Measurements from ENCODE around the gene MESP1. TPM values are rescaled to one million over a fixed set of nuclear protein-coding genes. Genes with fewer than 3 reads are reported as not detected.

MESP1 gene
- total and polyA plus RNA-seq, 10 of the 15 experiments (the other 5 are each of a cell fraction or from before 2014, with no cell fraction given) = 0.04 to 1.1 (median 0.57) TPM; not detected in 2

- ChIA-PET RAD21 (ENCODE audit: unreplicated experiment) (no interaction called here), SMC1A (ENCODE audit: uncharacterized antibody, unreplicated experiment) (no interaction called here), POLR2A (no interaction called here), CTCF (interaction anchor here (1.2 to 4.2 kb wide), 4 partner anchors 9 to 126 kb away, joined by 3 to 32 read pairs (median 8); no protein-coding TSS in a partner anchor)
- Histone ChIP-seq H3K27me3 (replicated peaks in 1 of 2; ENCODE audit: control insufficient read depth in 2 of 2, insufficient read depth in 2 of 2, low read length in 1 of 2) (peaks cover 0 to 4% of the 10 kb centered on the region in 2 experiments; a peak in 2 of 4 replicates), H3K4me1 (ENCODE audit: control insufficient read depth, insufficient read depth, low read length) (peaks cover 9% of the 10 kb centered on the region), H3K36me3 (ENCODE audit: control insufficient read depth in 2 of 2, insufficient read depth in 2 of 2, low read length in 1 of 2) (no peaks in the 10 kb centered on the region), H3K9me3 (replicated peaks; ENCODE audit: control insufficient read depth, insufficient read depth, low read length) (no peaks in the 10 kb centered on the region), H3K4me2 (ENCODE audit: control insufficient read depth, insufficient read depth) (peak overlapping the region; percentile 90; the same call in 1 of the 2 replicates), H3K27ac (ENCODE audit: control insufficient read depth, insufficient read depth) (no peak overlapping the region), H3K4me3 (no peak overlapping the region), H2AFZ (ENCODE audit: control insufficient read depth, low read depth, low read length) (no peak overlapping the region), H4K20me1 (ENCODE audit: control insufficient read depth, insufficient read depth) (no peaks in the 10 kb centered on the region), H3K9ac (ENCODE audit: control insufficient read depth, insufficient read depth, low read length) (no peak overlapping the region), H3K79me2 (ENCODE audit: control insufficient read depth, insufficient read depth, low read length) (no peaks in the 10 kb centered on the region)
- in situ Hi-C loops (cut with MboI) (no loop called here), intact Hi-C loops (cut with micrococcal nuclease; ENCODE audit: unreplicated experiment) (no loop called here)
- TF ChIP-seq CREM (IDR thresholded peaks at IDR 0.05; ENCODE audit: low read depth) (no peak), SMARCA5 (IDR thresholded peaks at IDR 0.05) (no peak), RB1 (IDR thresholded peaks at IDR 0.05; ENCODE audit: borderline replicate concordance) (no peak), EGR1 (IDR thresholded peaks at IDR 0.05; ENCODE audit: borderline replicate concordance in 1 of 2, low read depth in 2 of 2, low read length in 2 of 2) (no peak), NR2C1 (IDR thresholded peaks at IDR 0.05) (no peak), ETV6 (conservative IDR thresholded peaks at IDR 0.05 in 1 of 2, IDR thresholded peaks at IDR 0.05 in 1 of 2; ENCODE audit: borderline replicate concordance in 1 of 2, low read depth in 1 of 2) (no peak), BHLHE40 (IDR thresholded peaks at IDR 0.05; ENCODE audit: borderline replicate concordance in 1 of 2, low read depth in 2 of 2, low read length in 1 of 2) (no peak), CTCF (IDR thresholded peaks at IDR 0.05 in 2 of 3, conservative IDR thresholded peaks at IDR 0.05 in 1 of 3; ENCODE audit: control insufficient read depth in 2 of 3, extremely low read depth in 1 of 3, insufficient read depth in 1 of 3, low read depth in 3 of 3, low read length in 3 of 3) (no peak), RUNX3 (IDR thresholded peaks at IDR 0.05; ENCODE audit: low read length) (no peak), IRF3 (IDR thresholded peaks at IDR 0.05) (no peak), STAT1 (conservative IDR thresholded peaks at IDR 0.05) (no peak), WRNIP1 (IDR thresholded peaks at IDR 0.05; ENCODE audit: borderline replicate concordance, low read depth, low read length) (no peak), BACH1 (IDR thresholded peaks at IDR 0.05; ENCODE audit: borderline replicate concordance) (no peak), ZNF274 (IDR thresholded peaks at IDR 0.05; ENCODE audit: insufficient read depth, insufficient read length) (no peak), CBX3 (IDR thresholded peaks at IDR 0.05; ENCODE audit: borderline replicate concordance, low read depth) (no peak), NR2F1 (conservative IDR thresholded peaks at IDR 0.05) (no peak), ZBTB4 (CRISPR knock-in tag; IDR thresholded peaks at IDR 0.05) (no peak), CHD4 (IDR thresholded peaks at IDR 0.05) (no peak)
- ATAC-seq (no peak), DNase-seq (ENCODE audit: low read depth, low spot score) (no peak), FAIRE-seq (no peak)
- no TSS peak for BruUV-seq (replicated peaks)
- WGBS (ENCODE audit: insufficient coverage, insufficient replicate concordance, low lambda C conversion rate, missing lambda C conversion rate) = 59% methylated on average over 3 of the region's 4 CpGs
Observed at GRCh38 chr15:89749526-89749925, 1.5 kb downstream of the MESP1 start.

Data from GM12878 (cell line).